GM12878 (cell line): Measurements from ENCODE around the gene CNNM3. TPM values are rescaled to one million over a fixed set of nuclear protein-coding genes. Genes with fewer than 3 reads are reported as not detected.
A peak's percentile ranks its signal among the peaks of the same experiment; 100 is the strongest.

ENCODE experiments used
- ATAC-seq: fragments of 200-7000 bp; cut with Tn5 transposase; 3 replicates; pipeline ENCODE4 v1.9.1; 2020; ENCODE audit warnings: mild to moderate bottlenecking, moderate library complexity
- BruUV-seq: library from RNA; stranded (reverse); fragments of 400-500 nt; replicated peaks from 2 replicates; lab custom pipeline; 2021; lab: Mats Ljungman, UMichigan
- CTCF ChIA-PET: fragments of 300-600 bp; sonication (Branson Sonifier 250); formaldehyde crosslinking; extraction: SDS; loops from one replicate; lab custom pipeline; 2021; ENCODE audit warnings: inconsistent platforms; lab: Yijun Ruan, JAX
- POLR2A ChIA-PET: fragments of 350-600 bp; formaldehyde crosslinking; extraction: SDS; loops from one replicate; lab custom pipeline; 2021; ENCODE audit warnings: inconsistent platforms; lab: Charles Lee
- RAD21 ChIA-PET: fragments of 300-600 bp; sonication (Branson Sonifier 250); formaldehyde crosslinking; loops from one replicate; lab custom pipeline; 2023; ENCODE audit warnings: antibody characterized with exemption; ENCODE audit not compliant: unreplicated experiment; lab: Charles Lee
- SMC1A ChIA-PET: fragments of 300-600 bp; sonication (Branson Sonifier 250); formaldehyde crosslinking; loops from one replicate; lab custom pipeline; 2023; ENCODE audit not compliant: unreplicated experiment, uncharacterized antibody; lab: Charles Lee
- DNase-seq: peaks from one replicate; pipeline ENCODE4 v3.0.0-alpha.2; 2011; ENCODE audit warnings: low read depth, low spot score
- FAIRE-seq: peaks from 3 replicates; lab custom pipeline; 2011; peaks lifted over from hg19 to GRCh38; lab: Jason Lieb, UNC
- H2AFZ ChIP-seq: 2 replicates; pipeline ENCODE4 v1.6.0; 2011; ENCODE audit warnings: low read depth, low read length, control low read depth; ENCODE audit not compliant: control insufficient read depth
- H3K27ac ChIP-seq: 2 replicates; pipeline ENCODE4 v1.5.1; 2011; ENCODE audit warnings: control low read depth; ENCODE audit not compliant: control insufficient read depth, insufficient read depth
- H3K27me3 ChIP-seq, 2 experiments: replicated peaks in 1 of 2; 2 replicates each; pipeline versions ENCODE4 v1.6.0 to v1.6.1; 2011; ENCODE audit warnings: low read length in 1 of 2; ENCODE audit not compliant: control insufficient read depth in 2 of 2, insufficient read depth in 2 of 2
- H3K36me3 ChIP-seq, 2 experiments: 2 replicates each; pipeline ENCODE4 v1.5.1; 2011; ENCODE audit warnings: low read length in 1 of 2; ENCODE audit not compliant: control insufficient read depth in 2 of 2, insufficient read depth in 2 of 2
- H3K4me1 ChIP-seq: 2 replicates; pipeline ENCODE4 v1.6.1; 2011; ENCODE audit warnings: mild to moderate bottlenecking, low read length, moderate library complexity, mixed read lengths; ENCODE audit not compliant: control insufficient read depth, insufficient read depth
- H3K4me2 ChIP-seq: 2 replicates; pipeline ENCODE4 v1.6.0; 2011; ENCODE audit warnings: control low read depth; ENCODE audit not compliant: control insufficient read depth, insufficient read depth
- H3K4me3 ChIP-seq: fragments of 200-600 bp; sonication (generic); 2 replicates; pipeline ENCODE4 v1.5.1; 2016
- H3K79me2 ChIP-seq: 2 replicates; pipeline ENCODE4 v1.6.0; 2011; ENCODE audit warnings: low read length; ENCODE audit not compliant: control insufficient read depth, insufficient read depth
- H3K9ac ChIP-seq: 2 replicates; pipeline ENCODE4 v1.8.0; 2011; ENCODE audit warnings: low read length, control low read depth, mixed read lengths; ENCODE audit not compliant: control insufficient read depth, insufficient read depth
- H3K9me3 ChIP-seq: replicated peaks from 3 replicates; pipeline ENCODE4 v1.5.1; 2011; ENCODE audit warnings: mild to moderate bottlenecking, low read length; ENCODE audit not compliant: control insufficient read depth, insufficient read depth
- H4K20me1 ChIP-seq: 2 replicates; pipeline ENCODE4 v1.6.0; 2011; ENCODE audit not compliant: control insufficient read depth, insufficient read depth
- ELK1 ChIP-seq: IDR thresholded peaks from 2 replicates; pipeline ENCODE4 v1.6.1; 2012; ENCODE audit warnings: low read depth, low read length, improper control_type of control experiment
- EP300 ChIP-seq, 2 experiments: fragments of 150-350 bp in 1 of 2; IDR thresholded peaks; 2 replicates each; pipeline ENCODE4 v1.6.1; 2011 to 2012; ENCODE audit warnings: low read depth in 2 of 2, low read length in 2 of 2, borderline replicate concordance in 1 of 2, improper control_type of control experiment in 1 of 2, inconsistent platforms in 1 of 2; ENCODE audit not compliant: control insufficient read depth in 1 of 2
- GATAD2B ChIP-seq: fragments of 450-650 bp; conservative IDR thresholded peaks from 2 replicates; pipeline ENCODE4 v1.6.1; 2017; ENCODE audit warnings: low read depth, mild to moderate bottlenecking, moderate library complexity
- HDGF ChIP-seq: fragments of 450-650 bp; IDR thresholded peaks from 2 replicates; pipeline ENCODE4 v1.6.1; 2016; ENCODE audit warnings: antibody characterized with exemption
- MYC ChIP-seq: IDR thresholded peaks from 2 replicates; pipeline ENCODE4 v1.6.1; 2011; ENCODE audit warnings: mild to moderate bottlenecking, low read length, moderate library complexity, inconsistent platforms; ENCODE audit not compliant: insufficient read depth, insufficient replicate concordance, insufficient read length, severe bottlenecking
- NBN ChIP-seq: fragments of 450-650 bp; IDR thresholded peaks from 2 replicates; pipeline ENCODE4 v1.6.1; 2016
- NFYA ChIP-seq: IDR thresholded peaks from 2 replicates; pipeline ENCODE4 v1.6.1; 2011; ENCODE audit warnings: low read depth, mild to moderate bottlenecking, low read length, improper control_type of control experiment, borderline replicate concordance
- NR2C1 ChIP-seq: fragments of 450-650 bp; IDR thresholded peaks from 2 replicates; pipeline ENCODE4 v1.6.1; 2017; ENCODE audit warnings: antibody characterized with exemption, mild to moderate bottlenecking, moderate library complexity
- POLR2A ChIP-seq: IDR thresholded peaks from 2 replicates; pipeline ENCODE4 v1.6.1; 2011; ENCODE audit warnings: low read depth, mild to moderate bottlenecking, low read length
- RB1 ChIP-seq: fragments of 450-650 bp; formaldehyde crosslinking; IDR thresholded peaks from 2 replicates; pipeline ENCODE4 v1.6.1; 2017; ENCODE audit warnings: mild to moderate bottlenecking, borderline replicate concordance
- RUNX3 ChIP-seq: IDR thresholded peaks from 2 replicates; pipeline ENCODE4 v1.6.1; 2012; ENCODE audit warnings: low read length, inconsistent platforms
- SIX5 ChIP-seq: IDR thresholded peaks from 2 replicates; pipeline ENCODE4 v1.6.1; 2011; ENCODE audit warnings: mild to moderate bottlenecking, low read depth, low read length, moderate library complexity; ENCODE audit not compliant: severe bottlenecking
- TCF3 ChIP-seq: IDR thresholded peaks from 2 replicates; pipeline ENCODE4 v1.6.1; 2012; ENCODE audit warnings: low read depth, mild to moderate bottlenecking, low read length, borderline replicate concordance; ENCODE audit not compliant: insufficient read depth
- USF1 ChIP-seq: IDR thresholded peaks from 2 replicates; pipeline ENCODE4 v1.6.1; 2011; ENCODE audit warnings: borderline replicate concordance, low read depth, mild to moderate bottlenecking, moderate library complexity, mixed read lengths, low read length; ENCODE audit not compliant: insufficient read depth; ENCODE audit errors: extremely low read length
- YY1 ChIP-seq: IDR thresholded peaks from 2 replicates; pipeline ENCODE4 v1.6.1; 2011; ENCODE audit warnings: low read depth, mild to moderate bottlenecking, low read length
- ZNF24 ChIP-seq: fragments of 450-650 bp; IDR thresholded peaks from 2 replicates; pipeline ENCODE4 v1.6.1; 2017; ENCODE audit warnings: antibody characterized with exemption, mild to moderate bottlenecking
- ZNF274 ChIP-seq: IDR thresholded peaks from one replicate; pipeline ENCODE4 v1.8.0; 2011; ENCODE audit not compliant: insufficient read length, insufficient read depth
- WGBS: methylation state at CpG from one replicate; pipeline ENCODE4 v1.1.6; 2016; ENCODE audit warnings: low lambda C conversion rate; ENCODE audit not compliant: insufficient replicate concordance, insufficient coverage; ENCODE audit errors: missing lambda C conversion rate; 5-methylcytosine and 5-hydroxymethylcytosine counted together
- in situ Hi-C: fragments of 300-500 bp; cut with MboI; formaldehyde crosslinking; loops from 9 replicates; pipeline ENCODE4 v1.14.3; 2018; ENCODE audit warnings: mixed read lengths
- intact Hi-C: fragments of 100-400 bp; cut with micrococcal nuclease; formaldehyde crosslinking; loops from one replicate; pipeline ENCODE4 v1.14.2; 2022; ENCODE audit not compliant: unreplicated experiment
- polyA plus RNA-seq, 11 experiments: library from polyadenylated mRNA; depleted of rRNA in 4 of 11; unstranded in 6 of 11; stranded (reverse) in 5 of 11; fragments of >200 nt; fragmentation: Nextera tagmentation in 4 of 11; fragmentation: Illumina TruSeq in 1 of 11; extraction: Ambion mirVana in 4 of 11; extraction: Trizol in 1 of 11; gene quantifications; 1 replicate in 1 of 11; 2 replicates in 10 of 11; pipeline versions ENCODE4 v1.2.1 to v1.2.3, GENCODE V29; 2011 to 2016; ENCODE audit warnings: inconsistent platforms in 2 of 11, missing spikeins in 2 of 11, low read depth in 1 of 11
- total RNA-seq, 4 experiments: library from RNA; depleted of rRNA in 3 of 4; stranded (reverse); fragments of >200 nt in 3 of 4; fragmentation: Illumina TruSeq in 1 of 4; extraction: Trizol in 1 of 4; gene quantifications; 2 replicates each; pipeline versions ENCODE4 v1.2.1 to v1.2.3, GENCODE V29; 2013 to 2021
- TF ChIP-seq, protein P1 (sequence below): fragments of 450-650 bp; IDR thresholded peaks from 2 replicates; pipeline ENCODE4 v1.6.1; 2017; ENCODE audit warnings: mild to moderate bottlenecking, moderate library complexity

Gene CNNM3
- total and polyA plus RNA-seq, 10 of the 15 experiments (the other 5 are each of a cell fraction or from before 2014, with no cell fraction given) = 0.72 to 14.3 (median 4.0) TPM

GRCh38 chr2:96839293-96839874 is 23.3 kb downstream of the CNNM3 start:
- H2AFZ ChIP-seq = peak overlapping the region; percentile 57
- intact Hi-C loops (no loop called here), in situ Hi-C loops (no loop called here)
- ChIA-PET POLR2A (no interaction called here), SMC1A (interaction anchor here (0.6 to 0.8 kb wide), 2 partner anchors 12 to 36 kb away, joined by 3 read pairs; no protein-coding TSS in a partner anchor), CTCF (interaction anchor here (0.5 to 1.8 kb wide), 2 partner anchors 18 to 235 kb away, joined by 3 to 6 read pairs; partner anchors contain the start of gene ANKRD39), RAD21 (interaction anchor here (1.7 kb wide), 1 partner anchor 19 kb away, joined by 8 read pairs; the partner anchor contains the start of gene ANKRD39)
- no peaks in the 10 kb centered on the region for H3K79me2 ChIP-seq
- H3K9ac ChIP-seq = no peak overlapping the region
- peak overlapping the region; percentile 76; the same call in 1 of the 2 replicates for H3K4me2 ChIP-seq
- BruUV-seq = no TSS peak
- FAIRE-seq (no peak), ATAC-seq (peak; percentile 92), DNase-seq (no peak)
- H3K4me3 ChIP-seq = no peak overlapping the region
- 4% methylated on average over 39 of the region's 42 CpGs for WGBS
- H3K9me3 ChIP-seq = no peaks in the 10 kb centered on the region
- peaks cover 0 to 3% of the 10 kb centered on the region in 2 experiments; a peak in 2 of 4 replicates for H3K36me3 ChIP-seq
- peaks cover 9% of the 10 kb centered on the region for H3K4me1 ChIP-seq
- H3K27ac ChIP-seq = no peak overlapping the region; the same call in 1 of the 2 replicates
- no peaks in the 10 kb centered on the region for H3K27me3 ChIP-seq
- H4K20me1 ChIP-seq = no peaks in the 10 kb centered on the region
- TF ChIP-seq MYC (peak; percentile 33), RB1 (no peak), POLR2A (no peak), ZNF274 (no peak), NFYA (no peak), YY1 (0 out of 2 replicates have a peak, but pooled peaks have one; percentile 29), NR2C1 (no peak), USF1 (peak; percentile 66), ZNF24 (no peak), ELK1 (no peak), TCF3 (0 out of 2 replicates have a peak, but pooled peaks have one; percentile 34), SIX5 (no peak), HDGF (0 out of 2 replicates have a peak, but pooled peaks have one; percentile 23), RUNX3 (peak; percentile 62), NBN (no peak), EP300 (IDR thresholded peaks at IDR 0.05; ENCODE audit: borderline replicate concordance in 1 of 2, control insufficient read depth in 1 of 2, low read depth in 2 of 2, low read length in 2 of 2) (no peak), GATAD2B (no peak)
- TF ChIP-seq, protein P1, sequence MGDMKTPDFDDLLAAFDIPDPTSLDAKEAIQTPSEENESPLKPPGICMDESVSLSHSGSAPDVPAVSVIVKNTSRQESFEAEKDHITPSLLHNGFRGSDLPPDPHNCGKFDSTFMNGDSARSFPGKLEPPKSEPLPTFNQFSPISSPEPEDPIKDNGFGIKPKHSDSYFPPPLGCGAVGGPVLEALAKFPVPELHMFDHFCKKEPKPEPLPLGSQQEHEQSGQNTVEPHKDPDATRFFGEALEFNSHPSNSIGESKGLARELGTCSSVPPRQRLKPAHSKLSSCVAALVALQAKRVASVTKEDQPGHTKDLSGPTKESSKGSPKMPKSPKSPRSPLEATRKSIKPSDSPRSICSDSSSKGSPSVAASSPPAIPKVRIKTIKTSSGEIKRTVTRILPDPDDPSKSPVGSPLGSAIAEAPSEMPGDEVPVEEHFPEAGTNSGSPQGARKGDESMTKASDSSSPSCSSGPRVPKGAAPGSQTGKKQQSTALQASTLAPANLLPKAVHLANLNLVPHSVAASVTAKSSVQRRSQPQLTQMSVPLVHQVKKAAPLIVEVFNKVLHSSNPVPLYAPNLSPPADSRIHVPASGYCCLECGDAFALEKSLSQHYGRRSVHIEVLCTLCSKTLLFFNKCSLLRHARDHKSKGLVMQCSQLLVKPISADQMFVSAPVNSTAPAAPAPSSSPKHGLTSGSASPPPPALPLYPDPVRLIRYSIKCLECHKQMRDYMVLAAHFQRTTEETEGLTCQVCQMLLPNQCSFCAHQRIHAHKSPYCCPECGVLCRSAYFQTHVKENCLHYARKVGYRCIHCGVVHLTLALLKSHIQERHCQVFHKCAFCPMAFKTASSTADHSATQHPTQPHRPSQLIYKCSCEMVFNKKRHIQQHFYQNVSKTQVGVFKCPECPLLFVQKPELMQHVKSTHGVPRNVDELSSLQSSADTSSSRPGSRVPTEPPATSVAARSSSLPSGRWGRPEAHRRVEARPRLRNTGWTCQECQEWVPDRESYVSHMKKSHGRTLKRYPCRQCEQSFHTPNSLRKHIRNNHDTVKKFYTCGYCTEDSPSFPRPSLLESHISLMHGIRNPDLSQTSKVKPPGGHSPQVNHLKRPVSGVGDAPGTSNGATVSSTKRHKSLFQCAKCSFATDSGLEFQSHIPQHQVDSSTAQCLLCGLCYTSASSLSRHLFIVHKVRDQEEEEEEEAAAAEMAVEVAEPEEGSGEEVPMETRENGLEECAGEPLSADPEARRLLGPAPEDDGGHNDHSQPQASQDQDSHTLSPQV = no peak
